Type B pancreatic cell (in vitro differentiated cells): ENCODE data around the gene NDRG2. TPM values are rescaled to one million over a fixed set of nuclear protein-coding genes. Genes with fewer than 3 reads are reported as not detected.
"Not testable (repeated sequence)": the region's sequence is repeated elsewhere in the genome, so short reads cannot be mapped to it uniquely, and the experiment has no call there.

Source experiments
- DNase-seq: peaks from one replicate; pipeline ENCODE4 v3.0.0; 2021; ENCODE audit warnings: mixed read lengths; ENCODE audit not compliant: unreplicated experiment; ENCODE audit errors: extremely low spot score
- H3K27ac Mint-ChIP-seq: 2 replicates; pipeline ENCODE4 v1.8.0; 2021; ENCODE audit warnings: mild to moderate bottlenecking, mixed read lengths
- H3K27me3 Mint-ChIP-seq: 2 replicates; pipeline ENCODE4 v1.8.0; 2021; ENCODE audit warnings: mixed read lengths
- H3K36me3 Mint-ChIP-seq: 2 replicates; pipeline ENCODE4 v1.8.0; 2021; ENCODE audit warnings: mixed read lengths
- H3K4me1 Mint-ChIP-seq: one replicate; pipeline ENCODE4 v1.8.0; 2021; ENCODE audit warnings: mixed read lengths; ENCODE audit not compliant: unreplicated experiment
- H3K4me3 Mint-ChIP-seq: 2 replicates; pipeline ENCODE4 v1.8.0; 2021; ENCODE audit warnings: mild to moderate bottlenecking, mixed read lengths
- H3K9me3 Mint-ChIP-seq: 2 replicates; pipeline ENCODE4 v1.8.0; 2021; ENCODE audit warnings: mixed read lengths
- CTCF ChIP-seq: fragments of 200-600 bp; sonication (generic); conservative IDR thresholded peaks from 2 replicates; pipeline ENCODE4 v1.5.0; 2021; ENCODE audit warnings: antibody characterized with exemption, mild to moderate bottlenecking
- total RNA-seq: library from RNA; stranded (reverse); gene quantifications from 2 replicates; pipeline ENCODE4 v1.2.1, GENCODE V29; 2021; ENCODE audit warnings: low replicate concordance

The NDRG2 gene
- total RNA-seq, 1 donor from 2014 or later: 150 TPM

GRCh38 chr14:20988717-20989470 lies 36.0 kb downstream of the NDRG2 start:
- Mint-ChIP-seq H3K27ac (peak overlapping the region; percentile 95), H3K36me3 (peaks cover 14% of the 10 kb centered on the region), H3K27me3 (peaks cover 15% of the 10 kb centered on the region), H3K9me3 (no peaks in the 10 kb centered on the region), H3K4me1 (peaks cover 12% of the 10 kb centered on the region), H3K4me3 (peak overlapping the region; percentile 65)
- TF ChIP-seq CTCF: no peak
- DNase-seq: no peak

GRCh38 chr14:20986811-20987210 lies 38.0 kb downstream of the NDRG2 start:
- no peak for TF ChIP-seq CTCF
- H3K27ac Mint-ChIP-seq: peak overlapping the region; percentile 67
- no peaks in the 10 kb centered on the region for H3K9me3 Mint-ChIP-seq
- H3K4me1 Mint-ChIP-seq: peaks cover 12% of the 10 kb centered on the region
- no peak for DNase-seq
- H3K36me3 Mint-ChIP-seq: peaks cover 5% of the 10 kb centered on the region
- H3K4me3 Mint-ChIP-seq: peak overlapping the region; percentile 23
- H3K27me3 Mint-ChIP-seq: peaks cover 18% of the 10 kb centered on the region

GRCh38 chr14:20985650-20986049 lies 39.2 kb downstream of the NDRG2 start:
- not testable (repeated sequence) for H3K27ac Mint-ChIP-seq, H3K4me3 Mint-ChIP-seq

GRCh38 chr14:20982646-20983369 lies 42.1 kb downstream of the NDRG2 start:
- H3K4me3 Mint-ChIP-seq: no peak overlapping the region
- H3K36me3 Mint-ChIP-seq: no peaks in the 10 kb centered on the region
- H3K27ac Mint-ChIP-seq: no peak overlapping the region
- no peak for TF ChIP-seq CTCF
- H3K9me3 Mint-ChIP-seq: no peaks in the 10 kb centered on the region
- H3K27me3 Mint-ChIP-seq: peaks cover 18% of the 10 kb centered on the region
- no peak for DNase-seq
- no peaks in the 10 kb centered on the region for H3K4me1 Mint-ChIP-seq

More at GRCh38 chr14:20985650-20986049, 39.2 kb downstream of the NDRG2 start:
- H3K27me3 Mint-ChIP-seq: peaks cover 18% of the 10 kb centered on the region
- not testable (repeated sequence) for H3K36me3 Mint-ChIP-seq, H3K4me1 Mint-ChIP-seq, DNase-seq, H3K9me3 Mint-ChIP-seq

- peaks cover 14% of the 10 kb centered on the region for H3K27me3 Mint-ChIP-seq
- H3K4me1 Mint-ChIP-seq: no peaks in the 10 kb centered on the region
- H3K4me3 Mint-ChIP-seq: no peak overlapping the region
- H3K36me3 Mint-ChIP-seq: no peaks in the 10 kb centered on the region
- no peak overlapping the region for H3K27ac Mint-ChIP-seq
- TF ChIP-seq CTCF: no peak
- no peaks in the 10 kb centered on the region for H3K9me3 Mint-ChIP-seq
- DNase-seq: no peak
These were observed 44.0 kb downstream of the NDRG2 start for GRCh38 chr14:20980906-20981305.

GRCh38 chr14:20978687-20979086 lies 46.2 kb downstream of the NDRG2 start:
- H3K9me3 Mint-ChIP-seq: no peaks in the 10 kb centered on the region
- no peak overlapping the region for H3K4me3 Mint-ChIP-seq
- H3K4me1 Mint-ChIP-seq: no peaks in the 10 kb centered on the region
- H3K27ac Mint-ChIP-seq: no peak overlapping the region
- no peak for TF ChIP-seq CTCF
- H3K36me3 Mint-ChIP-seq: no peaks in the 10 kb centered on the region
- no peak for DNase-seq
- peaks cover 3% of the 10 kb centered on the region for H3K27me3 Mint-ChIP-seq
